GM21717 (cell line): ENCODE results near the gene ARHGEF10L.

Source experiments
- ATAC-seq: cut with Tn5 transposase; IDR thresholded peaks from one replicate; pipeline ENCODE4 v1.9.1; 2021; ENCODE audit warnings: mild to moderate bottlenecking, moderate library complexity; ENCODE audit not compliant: unreplicated experiment

Gene ARHGEF10L

GRCh38 chr1:17670587-17671313 lies 131.3 kb downstream of the ARHGEF10L start:
- ATAC-seq, result no peak

DNA sequence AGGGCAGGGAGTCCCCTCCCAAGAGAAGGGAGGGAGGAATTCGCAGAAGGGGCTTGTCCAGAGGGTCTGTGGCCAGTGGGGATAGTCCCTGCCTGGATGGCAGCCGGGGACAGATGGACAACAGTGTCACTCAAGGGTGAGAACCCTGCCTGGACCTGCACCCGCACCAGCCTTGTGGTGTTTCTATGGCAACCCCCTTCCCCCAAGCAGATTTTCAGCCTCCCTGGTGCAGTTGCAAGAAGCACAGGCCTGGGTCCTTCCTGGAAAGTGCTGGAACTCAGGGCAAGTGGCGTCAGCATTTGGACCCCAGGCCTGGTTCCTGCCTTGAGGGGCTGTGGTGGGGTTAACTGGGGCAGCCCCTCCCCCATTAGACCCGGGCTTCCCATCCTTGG lies 131.8 kb downstream of the ARHGEF10L start:
- no peak for ATAC-seq

DNA sequence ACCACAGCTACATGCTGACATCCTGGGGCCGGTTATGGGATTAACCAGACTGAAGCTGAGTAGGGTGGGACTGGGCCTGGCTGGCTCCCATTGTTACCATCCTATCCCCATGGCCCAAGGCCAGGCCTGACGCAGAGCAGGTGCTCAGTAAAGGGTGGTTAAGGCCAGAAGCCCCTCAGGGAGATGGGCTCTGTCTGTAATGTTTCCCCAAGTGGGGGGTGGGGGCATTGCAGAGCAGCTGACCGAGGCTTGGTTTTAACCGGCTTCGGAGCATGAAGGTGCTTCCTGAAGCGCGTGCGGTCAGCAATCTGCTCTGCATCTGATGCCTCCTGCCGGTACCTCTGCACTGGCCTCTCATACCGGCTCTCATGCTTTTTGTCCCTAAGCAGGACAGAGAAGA lies 132.2 kb downstream of the ARHGEF10L start:
- no peak for ATAC-seq

DNA sequence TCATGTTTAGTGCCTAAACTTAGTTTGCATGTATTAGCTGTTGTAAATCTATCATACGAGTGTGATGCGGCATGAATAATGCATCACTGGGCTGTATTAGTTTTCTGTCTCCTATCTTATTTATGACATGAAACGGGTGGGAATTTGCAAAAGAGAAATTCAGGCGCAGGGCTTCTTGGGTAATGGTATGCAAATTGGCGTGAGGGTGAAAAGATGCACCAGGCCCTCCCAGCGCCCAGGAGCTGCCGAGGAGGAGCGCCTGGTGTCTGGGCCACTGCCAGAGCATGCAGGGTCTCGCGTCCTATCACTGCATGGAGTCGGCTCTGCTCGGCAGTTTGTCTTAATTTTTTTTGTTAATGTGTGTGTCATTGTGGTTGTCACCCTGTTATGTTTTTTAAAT lies 132.7 kb downstream of the ARHGEF10L start:
- ATAC-seq, result no peak

DNA sequence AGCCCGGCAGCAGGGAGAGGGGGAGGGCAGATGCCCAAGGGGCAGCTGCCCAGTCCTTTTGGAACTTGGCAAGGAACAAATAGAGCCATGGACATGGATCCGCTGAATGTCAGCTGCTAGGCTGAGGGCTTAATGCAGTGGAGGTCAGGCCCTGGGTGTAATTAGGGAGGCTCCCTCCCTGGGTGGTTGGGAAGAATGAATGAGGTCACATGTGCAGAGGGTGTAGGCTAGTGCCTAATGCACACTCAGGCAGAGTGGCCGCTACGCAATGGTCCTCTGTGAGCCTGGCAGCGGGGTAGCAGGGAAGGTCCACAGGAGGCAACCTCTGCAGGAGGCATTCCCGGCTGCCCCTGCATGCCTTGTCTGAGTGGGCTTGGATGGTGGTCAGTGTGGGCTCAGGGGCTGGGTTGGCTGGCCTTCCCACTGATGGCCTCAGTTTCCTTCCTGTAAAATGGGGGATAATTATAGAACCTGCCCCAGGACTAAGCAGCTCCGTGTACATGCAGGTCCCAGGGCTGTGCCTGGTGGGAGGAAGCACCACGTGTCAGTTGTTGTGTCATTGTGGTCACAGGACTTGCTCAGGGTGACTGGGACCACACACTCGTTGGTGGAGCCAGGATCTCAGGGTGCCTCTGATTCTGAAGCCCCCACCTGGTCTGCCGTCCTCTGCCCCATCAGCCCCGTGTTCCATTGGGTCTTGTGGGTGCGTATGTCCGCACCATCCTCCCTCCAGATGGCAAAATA lies 134.0 kb downstream of the ARHGEF10L start:
- ATAC-seq, result no peak

GRCh38 chr1:17674726-17675500 lies 135.4 kb downstream of the ARHGEF10L start:
- no peak for ATAC-seq

DNA sequence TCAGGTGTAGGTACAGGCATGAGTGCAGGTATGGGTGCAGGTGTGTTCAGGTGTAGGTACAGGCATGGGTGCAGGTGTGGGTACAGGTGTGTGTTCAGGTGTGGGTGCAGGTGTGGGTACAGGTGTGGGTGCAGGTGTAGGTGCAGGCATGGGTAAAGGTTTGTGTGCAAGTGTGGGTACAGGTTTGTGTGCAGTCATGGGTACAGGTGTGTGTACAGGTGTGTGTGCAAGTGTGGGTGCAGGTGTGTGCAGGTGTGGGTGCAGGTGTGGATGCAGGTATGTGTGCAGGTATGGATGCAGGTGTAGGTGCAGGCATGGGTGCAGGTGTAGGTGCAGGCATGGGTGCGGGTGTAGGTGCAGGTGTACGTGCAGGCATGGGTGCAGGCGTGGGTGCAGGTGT lies 136.2 kb downstream of the ARHGEF10L start:
- no peak for ATAC-seq

GRCh38 chr1:17676387-17677060 lies 137.0 kb downstream of the ARHGEF10L start:
- ATAC-seq, result no peak

DNA sequence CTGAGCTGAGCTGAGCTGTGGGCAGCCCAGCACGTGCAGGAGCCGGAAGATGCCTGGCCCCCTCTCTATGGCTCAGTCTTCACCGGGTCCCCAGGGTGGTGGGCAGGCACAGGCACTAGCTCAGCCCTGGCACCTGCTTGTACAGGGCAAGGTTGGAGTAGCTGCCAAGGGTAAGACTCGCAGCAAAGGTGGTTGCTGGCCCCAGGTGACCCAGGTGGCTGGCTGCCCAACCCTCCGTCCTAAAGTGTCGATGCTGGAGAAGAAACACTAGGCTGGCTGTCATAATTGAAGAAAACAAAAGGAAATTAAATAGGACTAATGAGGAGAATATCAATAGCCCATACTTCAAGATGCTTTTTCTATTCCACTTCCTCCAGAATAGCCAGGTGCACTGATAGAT lies 138.5 kb downstream of the ARHGEF10L start:
- ATAC-seq, result no peak

DNA sequence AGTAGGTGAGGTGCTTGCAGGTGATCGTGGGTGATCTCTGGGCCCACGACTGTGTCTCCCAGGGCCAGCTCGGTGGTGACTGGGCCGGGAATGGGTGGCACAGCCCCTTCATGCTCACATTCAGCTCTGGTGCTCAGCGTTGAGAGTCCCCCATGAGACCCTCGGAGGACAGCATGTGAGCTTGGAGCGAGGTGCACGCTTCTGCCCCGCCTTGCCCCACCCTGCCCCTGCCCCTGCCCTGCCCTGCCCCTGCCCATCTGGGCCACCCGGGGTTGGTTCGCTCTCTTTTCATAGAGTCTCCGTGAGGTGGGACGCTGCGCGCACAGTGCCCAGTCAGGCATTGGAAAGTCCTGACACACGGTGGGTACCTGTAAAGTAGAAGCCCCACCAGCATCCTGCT lies 140.4 kb downstream of the ARHGEF10L start:
- no peak for ATAC-seq

- ATAC-seq, result no peak
These were observed 140.8 kb downstream of the ARHGEF10L start for GRCh38 chr1:17680308-17680707.

DNA sequence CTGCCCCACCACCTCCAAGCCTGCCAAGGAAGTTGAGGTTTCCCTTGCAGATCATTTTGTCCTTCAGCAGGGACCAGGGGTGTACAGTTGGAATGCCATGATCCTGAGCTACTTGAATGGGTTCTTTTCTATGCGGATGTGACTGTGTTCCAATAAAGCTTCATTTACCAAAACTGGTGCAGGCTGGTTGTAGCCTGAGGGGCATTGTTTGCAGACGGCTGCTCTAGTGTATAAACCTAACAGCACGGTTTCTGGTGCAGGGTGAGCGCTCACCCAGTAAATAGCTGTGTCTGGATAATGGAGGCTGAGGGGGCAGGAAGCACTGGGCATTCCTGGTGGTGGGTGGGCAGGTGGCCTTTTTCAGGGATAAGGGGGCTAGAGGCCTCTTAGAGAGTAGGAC lies 142.9 kb downstream of the ARHGEF10L start:
- no peak for ATAC-seq

DNA sequence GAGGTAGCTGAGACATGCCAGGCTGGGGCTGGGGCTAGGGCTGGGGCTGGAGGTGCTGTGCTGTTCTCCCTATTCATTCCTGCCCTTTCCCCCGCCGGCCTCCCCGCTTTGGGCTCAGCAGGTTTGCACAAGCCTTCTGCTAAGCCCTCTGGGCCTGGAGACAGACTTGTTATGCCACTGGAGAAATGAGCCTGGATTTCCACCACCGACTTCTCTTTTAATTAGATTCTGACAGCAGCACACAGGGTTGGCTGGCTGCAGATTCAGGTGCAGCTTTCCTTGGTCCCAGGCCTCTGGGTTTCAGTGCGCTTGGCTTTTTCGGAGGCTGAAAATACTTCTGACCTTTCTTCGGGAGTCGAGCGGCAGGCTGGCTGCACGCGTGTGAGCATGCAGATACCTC lies 144.1 kb downstream of the ARHGEF10L start:
- ATAC-seq, result no peak

GRCh38 chr1:17684810-17685209 lies 145.3 kb downstream of the ARHGEF10L start:
- ATAC-seq, result no peak

DNA sequence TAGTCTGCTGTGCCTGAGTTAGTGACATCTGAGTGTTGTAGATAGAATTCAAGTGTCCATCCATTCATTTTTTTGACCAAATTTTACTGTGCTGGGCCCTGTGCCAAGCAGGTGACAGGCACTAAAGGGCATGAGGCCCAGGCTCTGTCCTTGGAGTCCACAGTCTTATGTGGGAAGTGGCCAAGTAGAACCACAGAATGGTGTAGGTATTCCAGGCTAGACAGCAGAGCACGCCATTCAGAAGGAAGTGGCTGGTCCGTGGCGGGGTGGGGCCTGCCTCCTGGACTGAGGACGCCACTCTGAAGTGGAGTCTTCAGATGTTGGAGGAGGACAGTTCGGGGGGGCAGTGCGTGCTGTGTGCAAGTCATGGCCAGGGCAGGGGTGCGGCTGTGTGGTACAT lies 146.8 kb downstream of the ARHGEF10L start:
- ATAC-seq, result no peak

DNA sequence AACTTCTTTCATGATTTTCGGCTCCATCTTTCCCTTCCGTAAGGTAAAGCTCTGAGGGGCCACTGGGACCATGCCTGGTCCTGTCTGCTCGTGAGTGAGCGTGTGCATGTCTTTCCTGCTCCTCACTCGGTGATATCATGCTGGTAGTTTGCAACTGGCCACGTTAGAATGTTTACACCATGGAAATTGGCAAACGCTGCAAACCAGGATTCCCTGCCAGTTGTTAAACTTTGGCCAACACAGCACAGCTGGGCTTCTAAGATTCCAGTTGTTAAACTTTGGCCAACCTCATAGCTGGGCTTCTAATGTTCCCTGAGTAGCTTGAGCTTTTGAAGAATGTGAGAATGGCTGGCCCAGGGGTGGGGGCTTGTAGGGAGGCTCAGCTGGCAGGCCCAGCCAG lies 147.6 kb downstream of the ARHGEF10L start:
- ATAC-seq, result no peak

DNA sequence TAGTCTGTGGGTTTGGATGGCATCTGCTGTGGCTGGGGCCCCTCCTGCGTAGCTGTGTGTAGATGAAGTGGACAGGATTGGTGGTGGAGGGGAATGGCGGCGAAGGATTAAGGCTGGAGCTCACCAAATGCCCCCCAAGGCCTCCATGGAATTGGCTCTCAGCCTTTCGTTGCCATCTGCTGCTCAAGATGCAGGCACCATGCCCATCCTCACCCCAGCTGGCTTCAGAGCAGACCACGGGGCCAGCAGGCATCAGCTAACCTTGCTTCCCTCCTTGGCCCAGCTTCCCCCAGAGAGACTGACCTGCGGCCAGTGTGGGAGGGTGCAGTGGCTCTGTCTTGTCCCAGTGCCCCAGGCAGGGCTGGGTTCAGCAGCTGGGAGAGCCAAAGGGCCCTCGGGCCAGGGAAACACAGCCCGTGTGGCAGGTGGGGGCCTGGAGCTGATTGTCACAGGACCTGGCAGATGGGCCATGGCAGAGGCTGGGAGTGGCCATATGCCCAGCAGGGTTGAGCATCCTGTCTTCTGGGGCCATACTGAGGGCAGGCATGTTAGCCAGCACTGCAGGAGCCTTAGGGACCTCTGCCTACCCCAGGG lies 148.8 kb downstream of the ARHGEF10L start:
- ATAC-seq, result no peak

- ATAC-seq, result no peak
These were observed 149.5 kb downstream of the ARHGEF10L start for GRCh38 chr1:17689011-17689410.

GRCh38 chr1:17690906-17691634 lies 151.6 kb downstream of the ARHGEF10L start:
- no peak for ATAC-seq

DNA sequence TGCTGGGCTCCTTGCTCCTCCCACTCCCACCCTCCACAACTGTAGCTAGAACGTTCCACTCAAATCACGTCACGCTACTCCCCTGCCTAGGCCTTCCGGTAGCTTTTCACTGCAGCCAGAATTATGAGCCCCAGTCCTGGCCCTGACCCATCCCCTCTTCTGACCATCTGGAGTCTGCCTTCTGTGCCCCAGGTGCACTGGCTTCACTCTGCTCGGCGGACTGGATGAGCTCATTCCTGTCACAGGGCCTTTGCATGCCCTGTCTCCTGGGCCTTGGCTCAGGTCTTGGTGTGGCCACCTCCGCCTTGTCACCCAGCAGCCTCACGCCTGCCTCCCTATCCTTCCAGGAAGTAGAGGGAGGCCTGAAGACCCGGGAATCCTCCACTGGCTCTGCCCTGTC lies 153.1 kb downstream of the ARHGEF10L start:
- no peak for ATAC-seq
